Activated T-cell treated with anti-CD3 and anti-CD28 coated beads for 1 hour (primary cell): ENCODE measurements around the gene KIF16B.
"Not testable (repeated sequence)": the region's sequence is repeated elsewhere in the genome, so short reads cannot be mapped to it uniquely, and the experiment has no call there.

Source experiments
- DNase-seq: peaks from one replicate; pipeline ENCODE4 v3.0.0-alpha.2; 2020; ENCODE audit warnings: low read depth

KIF16B gene

GRCh38 chr20:16553684-16554083, 19.6 kb downstream of the KIF16B start:
- DNase-seq, result no peak

GRCh38 chr20:16553101-16553500, 20.1 kb downstream of the KIF16B start:
- DNase-seq, result no peak

GRCh38 chr20:16552015-16552414, 21.2 kb downstream of the KIF16B start:
- DNase-seq, result no peak

- no peak for DNase-seq
Observed at GRCh38 chr20:16551607-16552006, 21.6 kb downstream of the KIF16B start.

GRCh38 chr20:16548068-16548672, 25.1 kb downstream of the KIF16B start:
- DNase-seq, result no peak

GRCh38 chr20:16544949-16545348, 28.3 kb downstream of the KIF16B start:
- no peak for DNase-seq

- no peak for DNase-seq
Observed at GRCh38 chr20:16542477-16542876, 30.8 kb downstream of the KIF16B start.

- no peak for DNase-seq
Observed at GRCh38 chr20:16541878-16542277, 31.4 kb downstream of the KIF16B start.

GRCh38 chr20:16541226-16541625, 32.0 kb downstream of the KIF16B start:
- DNase-seq, result no peak

- DNase-seq, result no peak
Observed at GRCh38 chr20:16539280-16540021, 33.8 kb downstream of the KIF16B start.

- no peak for DNase-seq
Observed at GRCh38 chr20:16538779-16539178, 34.5 kb downstream of the KIF16B start.

- no peak for DNase-seq
Observed at GRCh38 chr20:16537918-16538317, 35.3 kb downstream of the KIF16B start.

- DNase-seq, result no peak
Observed at GRCh38 chr20:16537025-16537665, 36.1 kb downstream of the KIF16B start.

- no peak for DNase-seq
Observed at GRCh38 chr20:16535277-16535676, 38.0 kb downstream of the KIF16B start.

- no peak for DNase-seq
Observed at GRCh38 chr20:16533502-16533901, 39.7 kb downstream of the KIF16B start.

GRCh38 chr20:16531485-16531884, 41.8 kb downstream of the KIF16B start:
- DNase-seq, result no peak

- no peak for DNase-seq
Observed at GRCh38 chr20:16530201-16530681, 43.0 kb downstream of the KIF16B start.

GRCh38 chr20:16528078-16528477, 45.2 kb downstream of the KIF16B start:
- DNase-seq, result no peak

- DNase-seq, result no peak
Observed at GRCh38 chr20:16527438-16527837, 45.8 kb downstream of the KIF16B start.

- DNase-seq, result no peak
Observed at GRCh38 chr20:16526433-16527380, 46.5 kb downstream of the KIF16B start.

- DNase-seq, result not testable (repeated sequence)
Observed at GRCh38 chr20:16522651-16523050, 50.6 kb downstream of the KIF16B start.

GRCh38 chr20:16520154-16520553, 53.1 kb downstream of the KIF16B start:
- DNase-seq, result no peak
